Measurements from ENCODE around the gene PFKFB4. TPM values are rescaled to one million over a fixed set of nuclear protein-coding genes. Genes with fewer than 3 reads are reported as not detected.

The PFKFB4 gene
- total RNA-seq, 4 donors from 2014 or later = 14.0 to 131 (median 74.5) TPM

DNA sequence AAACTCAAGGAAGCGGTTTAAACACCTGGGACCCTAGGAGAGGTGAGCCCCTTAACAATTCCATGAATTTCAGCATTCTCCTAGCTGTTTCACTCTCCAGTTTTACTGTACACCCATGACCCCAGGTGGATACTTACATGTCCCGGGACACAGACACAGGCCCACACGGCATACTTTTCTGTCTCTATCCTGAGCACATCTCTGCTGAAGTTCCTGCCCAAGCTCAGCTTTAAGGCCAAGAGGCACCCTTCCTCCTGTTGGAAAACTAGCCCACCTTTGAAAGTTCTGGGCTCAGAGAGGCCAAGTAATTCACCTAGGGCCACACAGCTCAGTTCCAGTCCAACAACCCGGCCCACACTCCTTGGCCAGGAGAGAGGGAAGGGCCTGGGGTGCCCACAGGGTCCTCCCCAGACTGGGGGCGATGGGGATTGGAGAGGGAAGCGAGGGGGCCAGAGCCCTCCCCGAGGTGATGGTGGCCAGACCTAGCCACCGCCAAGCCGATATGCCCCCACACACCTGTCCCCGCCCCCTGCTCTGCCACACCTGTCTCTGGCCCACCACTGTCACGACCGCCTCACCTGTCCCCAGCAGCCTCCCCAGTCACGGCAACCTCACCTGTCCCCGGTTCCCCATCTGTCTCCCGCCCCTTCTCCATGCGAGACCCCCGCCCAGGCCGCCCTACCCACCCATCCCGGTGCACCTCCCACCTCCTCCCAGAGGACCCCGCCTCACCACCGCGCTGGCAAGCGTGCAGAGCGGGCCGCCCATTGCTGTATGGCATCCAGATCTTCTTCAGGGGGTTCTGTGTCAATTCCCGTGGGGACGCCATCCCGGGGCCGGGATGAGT, 431 bp downstream of the PFKFB4 start:
- no peak for DNase-seq
- Histone ChIP-seq H3K9me3 (no peaks in the 10 kb centered on the region), H3K4me3 (peak overlapping the region; percentile 38 to 69 (median 62)), H3K36me3 (no peaks in the 10 kb centered on the region), H3K27me3 (no peaks in the 10 kb centered on the region), H3K27ac (peak overlapping the region; percentile 53 to 86 (median 72)), H3K4me1 (peaks cover 5 to 53% (median 11%) of the 10 kb centered on the region in 4 donors)
- TF ChIP-seq POLR2A (IDR thresholded peaks at IDR 0.05) (peak; percentile 72 to 88), CTCF (IDR thresholded peaks at IDR 0.05) (no peak)

GRCh38 chr3:48555231-48555948, 1.2 kb downstream of the PFKFB4 start:
- peak in 1 of 3 donors; percentile 63 for DNase-seq
- Histone ChIP-seq H3K36me3 (no peaks in the 10 kb centered on the region), H3K4me3 (peak overlapping the region in 2 of 4 donors; percentile 64 to 69), H3K4me1 (peaks cover 5 to 46% (median 9%) of the 10 kb centered on the region in 4 donors), H3K27me3 (no peaks in the 10 kb centered on the region), H3K9me3 (no peaks in the 10 kb centered on the region), H3K27ac (peak overlapping the region in 3 of 4 donors; percentile 53 to 86 (median 71))
- TF ChIP-seq POLR2A (IDR thresholded peaks at IDR 0.05) (no peak), CTCF (IDR thresholded peaks at IDR 0.05) (no peak)

GRCh38 chr3:48553886-48554845, 2.4 kb downstream of the PFKFB4 start:
- peaks cover 5 to 40% (median 9%) of the 10 kb centered on the region in 4 donors for H3K4me1 ChIP-seq

GRCh38 chr3:48553361-48553760, 3.2 kb downstream of the PFKFB4 start:
- H3K9me3 ChIP-seq = no peaks in the 10 kb centered on the region
- TF ChIP-seq CTCF (IDR thresholded peaks at IDR 0.05) = no peak
- TF ChIP-seq POLR2A (IDR thresholded peaks at IDR 0.05) = no peak
- no peaks in the 10 kb centered on the region for H3K27me3 ChIP-seq
- H3K27ac ChIP-seq = peak overlapping the region in 2 of 4 donors; percentile 56 to 78
- H3K4me1 ChIP-seq = peaks cover 5 to 34% (median 9%) of the 10 kb centered on the region in 4 donors
- DNase-seq = no peak
- H3K4me3 ChIP-seq = peak overlapping the region in 2 of 4 donors; percentile 25 to 64
- no peaks in the 10 kb centered on the region for H3K36me3 ChIP-seq

More at GRCh38 chr3:48553886-48554845, 2.4 kb downstream of the PFKFB4 start:
- peak overlapping the region in 1 of 4 donors; percentile 78 for H3K27ac ChIP-seq
- H3K27me3 ChIP-seq = no peaks in the 10 kb centered on the region
- no peaks in the 10 kb centered on the region for H3K9me3 ChIP-seq
- peak overlapping the region in 2 of 4 donors; percentile 30 to 64 for H3K4me3 ChIP-seq
- DNase-seq = no peak
- no peaks in the 10 kb centered on the region for H3K36me3 ChIP-seq
- no peak for TF ChIP-seq POLR2A (IDR thresholded peaks at IDR 0.05)
- no peak for TF ChIP-seq CTCF (IDR thresholded peaks at IDR 0.05)
